Measurements from ENCODE around the gene MEIS3.
A peak's percentile ranks its signal among the peaks of the same experiment; 100 is the strongest.

The MEIS3 gene

DNA sequence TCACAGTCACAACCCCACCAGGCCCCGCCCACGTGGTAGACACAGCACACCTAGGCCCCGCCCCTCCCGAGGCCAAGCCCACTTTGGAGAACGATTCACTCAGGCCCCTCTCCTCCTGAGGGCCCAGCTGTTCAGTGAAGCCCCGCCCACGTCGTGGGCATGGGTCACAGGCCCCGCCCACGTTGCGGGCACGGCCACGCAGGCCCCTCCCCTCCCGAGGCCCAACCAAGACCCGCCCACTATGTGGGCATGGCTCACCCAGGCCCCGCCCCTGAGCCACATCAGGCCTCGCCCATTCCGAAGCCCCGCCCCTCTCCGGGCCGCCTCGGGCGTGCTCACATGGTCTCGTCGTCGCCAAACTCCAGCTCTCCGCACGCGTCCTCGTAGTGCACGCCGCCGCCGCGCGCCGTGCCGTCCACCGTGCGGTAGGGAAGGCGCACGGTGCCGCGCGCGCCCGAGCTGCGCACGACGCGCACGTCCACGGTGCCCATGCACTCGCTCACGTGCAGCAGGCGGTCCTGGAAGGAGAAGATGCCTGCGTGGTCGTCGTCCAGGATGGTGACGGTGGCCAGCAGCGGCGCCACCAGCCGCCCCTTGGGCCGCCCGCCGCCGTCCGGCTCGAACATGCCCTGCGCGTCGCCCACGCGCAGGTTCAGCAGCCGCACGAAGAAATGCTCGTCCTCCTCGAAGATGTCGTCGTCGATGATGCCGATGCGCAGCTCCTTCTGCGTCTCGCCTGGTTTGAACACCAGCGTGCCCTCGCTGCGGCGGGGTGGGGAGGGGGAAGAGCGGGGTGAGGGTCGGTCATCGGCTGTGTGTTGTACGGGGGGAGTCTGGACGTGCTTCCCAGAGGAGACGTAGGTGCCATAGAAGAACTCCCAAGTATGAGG, 28.4 kb upstream of the MEIS3 start:
- H3K4me3 ChIP-seq (ENCODE audit: low read length in 2 of 2), result no peak overlapping the region

DNA sequence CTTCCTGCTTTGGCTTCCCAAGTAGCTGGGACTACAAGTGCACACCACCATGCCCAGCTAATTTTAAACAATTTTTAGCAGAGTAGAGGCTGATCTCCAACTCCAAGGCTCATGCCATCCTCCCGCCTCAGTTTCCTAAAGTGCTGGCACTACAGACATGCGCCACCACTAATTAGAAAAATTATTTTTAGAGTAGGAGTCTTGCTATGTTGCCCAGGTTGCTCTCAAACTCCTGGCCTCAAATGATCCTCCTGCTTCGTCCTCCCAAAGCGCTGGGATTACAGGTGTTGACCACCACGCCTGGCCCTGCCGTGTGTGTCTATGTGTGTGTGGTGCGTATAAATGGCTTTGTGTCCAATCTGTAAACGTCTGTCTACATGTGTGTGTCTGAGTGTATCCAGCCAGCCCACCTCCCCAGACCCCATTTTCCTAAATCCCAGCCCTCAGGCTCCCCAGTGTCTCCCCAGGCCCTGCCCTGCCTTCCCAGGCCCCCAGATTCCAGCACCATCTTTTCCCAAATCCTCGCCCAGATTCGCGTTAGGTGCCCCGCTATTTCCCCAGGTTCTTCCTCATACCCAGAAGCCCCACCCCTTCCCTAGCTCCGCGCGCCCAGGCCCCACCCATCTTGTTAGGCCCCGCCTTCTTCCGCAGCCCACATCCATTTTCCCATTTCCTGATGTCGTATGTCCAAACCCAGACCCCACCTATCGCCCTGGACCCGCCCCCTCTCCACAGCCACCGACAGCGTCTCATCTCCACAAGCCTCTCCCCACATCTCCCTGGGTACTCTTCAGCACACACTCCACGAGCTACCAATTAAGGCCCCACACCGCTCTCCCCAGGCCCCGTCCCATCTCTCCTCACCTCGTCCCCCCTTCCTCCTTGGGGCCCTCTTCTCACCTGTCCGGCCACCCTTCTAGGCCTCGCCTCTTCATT, 27.5 kb upstream of the MEIS3 start:
- Histone ChIP-seq H3K27ac (ENCODE audit: low read depth in 2 of 2, low read length in 2 of 2) (no peak overlapping the region), H3K27me3 (ENCODE audit: control insufficient read depth in 2 of 2, insufficient read depth in 2 of 2, low read length in 2 of 2) (peaks cover 46 to 50% of the 10 kb centered on the region in 2 donors), H3K9me3 (ENCODE audit: control insufficient read depth in 2 of 2, low read length in 2 of 2) (no peaks in the 10 kb centered on the region), H3K4me1 (ENCODE audit: control insufficient read depth in 2 of 2, insufficient read depth in 2 of 2, low read length in 2 of 2) (peaks cover 0 to 3% of the 10 kb centered on the region in 2 donors), H3K4me3 (ENCODE audit: low read length in 2 of 2) (no peak overlapping the region), H3K9ac (ENCODE audit: low read depth in 1 of 2, low read length in 2 of 2) (no peak overlapping the region), H3K36me3 (ENCODE audit: control insufficient read depth in 2 of 2, insufficient read depth in 2 of 2, low read length in 2 of 2) (no peaks in the 10 kb centered on the region)

More for the DNA sequence above, 28.4 kb upstream of the MEIS3 start:
- Histone ChIP-seq H3K9ac (ENCODE audit: low read depth in 1 of 2, low read length in 2 of 2) (no peak overlapping the region), H3K27me3 (ENCODE audit: control insufficient read depth in 2 of 2, insufficient read depth in 2 of 2, low read length in 2 of 2) (peaks cover 43 to 49% of the 10 kb centered on the region in 2 donors), H3K9me3 (ENCODE audit: control insufficient read depth in 2 of 2, low read length in 2 of 2) (no peaks in the 10 kb centered on the region), H3K36me3 (ENCODE audit: control insufficient read depth in 2 of 2, insufficient read depth in 2 of 2, low read length in 2 of 2) (no peaks in the 10 kb centered on the region), H3K27ac (ENCODE audit: low read depth in 2 of 2, low read length in 2 of 2) (no peak overlapping the region), H3K4me1 (ENCODE audit: control insufficient read depth in 2 of 2, insufficient read depth in 2 of 2, low read length in 2 of 2) (peaks cover 0 to 3% of the 10 kb centered on the region in 2 donors)

DNA sequence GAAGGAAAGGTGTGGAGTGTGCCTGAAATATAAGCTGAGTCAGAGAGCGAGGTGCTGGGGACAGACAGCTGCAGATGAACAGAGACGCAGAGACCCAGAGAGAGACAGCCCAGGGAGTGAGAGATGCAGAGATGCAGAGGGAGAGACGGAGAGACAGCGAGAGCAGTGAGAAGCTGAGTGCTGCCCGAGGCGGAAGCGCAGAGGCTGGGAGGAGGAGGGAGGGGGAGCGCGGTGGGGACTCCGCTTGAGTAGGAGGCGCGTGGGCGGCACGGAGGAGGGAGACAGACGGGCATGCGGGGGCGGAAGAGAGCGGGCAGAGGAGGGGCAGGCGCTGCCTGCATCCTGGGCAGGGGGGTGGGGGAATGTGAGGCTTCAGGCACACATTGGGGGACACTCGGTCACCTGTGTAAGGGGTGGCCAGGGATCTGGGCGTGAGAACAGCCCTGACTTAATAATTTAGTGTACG, 26.6 kb upstream of the MEIS3 start:
- peak overlapping the region in 1 of 2 donors; percentile 48 for H3K4me3 ChIP-seq (ENCODE audit: low read length in 2 of 2)

DNA sequence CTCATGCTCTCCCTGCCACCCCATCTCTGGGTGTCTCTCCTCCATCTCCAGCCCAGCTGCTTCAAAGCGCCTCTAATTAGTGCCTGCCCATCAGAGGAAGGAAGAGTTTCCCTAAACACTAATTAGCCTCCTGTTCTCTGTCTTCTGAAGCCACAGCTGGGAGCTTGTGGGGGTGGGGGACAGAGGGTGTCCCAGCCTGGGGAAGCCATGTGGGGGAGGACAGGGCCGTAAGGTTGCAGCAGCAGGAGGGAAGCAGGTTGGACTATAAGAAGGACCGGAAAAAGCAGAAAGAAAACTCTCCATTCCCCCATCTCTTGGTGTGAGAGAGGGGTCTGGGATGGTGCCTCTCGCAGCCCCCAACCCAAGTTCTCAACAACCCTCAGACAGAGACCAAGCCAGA, 26.2 kb upstream of the MEIS3 start:
- Histone ChIP-seq H3K36me3 (ENCODE audit: control insufficient read depth in 2 of 2, insufficient read depth in 2 of 2, low read length in 2 of 2) (no peaks in the 10 kb centered on the region), H3K27ac (ENCODE audit: low read depth in 2 of 2, low read length in 2 of 2) (no peak overlapping the region), H3K4me1 (ENCODE audit: control insufficient read depth in 2 of 2, insufficient read depth in 2 of 2, low read length in 2 of 2) (peaks cover 0 to 3% of the 10 kb centered on the region in 2 donors), H3K27me3 (ENCODE audit: control insufficient read depth in 2 of 2, insufficient read depth in 2 of 2, low read length in 2 of 2) (peaks cover 44 to 50% of the 10 kb centered on the region in 2 donors), H3K9ac (ENCODE audit: low read depth in 1 of 2, low read length in 2 of 2) (no peak overlapping the region), H3K9me3 (ENCODE audit: control insufficient read depth in 2 of 2, low read length in 2 of 2) (no peaks in the 10 kb centered on the region), H3K4me3 (ENCODE audit: low read length in 2 of 2) (peak overlapping the region in 1 of 2 donors; percentile 48)

More for the DNA sequence above, 26.6 kb upstream of the MEIS3 start:
- no peak overlapping the region for H3K9ac ChIP-seq (ENCODE audit: low read depth in 1 of 2, low read length in 2 of 2)
- H3K36me3 ChIP-seq (ENCODE audit: control insufficient read depth in 2 of 2, insufficient read depth in 2 of 2, low read length in 2 of 2), result no peaks in the 10 kb centered on the region
- H3K27ac ChIP-seq (ENCODE audit: low read depth in 2 of 2, low read length in 2 of 2), result no peak overlapping the region
- H3K4me1 ChIP-seq (ENCODE audit: control insufficient read depth in 2 of 2, insufficient read depth in 2 of 2, low read length in 2 of 2), result peaks cover 0 to 3% of the 10 kb centered on the region in 2 donors
- H3K9me3 ChIP-seq (ENCODE audit: control insufficient read depth in 2 of 2, low read length in 2 of 2), result no peaks in the 10 kb centered on the region
- H3K27me3 ChIP-seq (ENCODE audit: control insufficient read depth in 2 of 2, insufficient read depth in 2 of 2, low read length in 2 of 2), result peaks cover 46 to 50% of the 10 kb centered on the region in 2 donors

DNA sequence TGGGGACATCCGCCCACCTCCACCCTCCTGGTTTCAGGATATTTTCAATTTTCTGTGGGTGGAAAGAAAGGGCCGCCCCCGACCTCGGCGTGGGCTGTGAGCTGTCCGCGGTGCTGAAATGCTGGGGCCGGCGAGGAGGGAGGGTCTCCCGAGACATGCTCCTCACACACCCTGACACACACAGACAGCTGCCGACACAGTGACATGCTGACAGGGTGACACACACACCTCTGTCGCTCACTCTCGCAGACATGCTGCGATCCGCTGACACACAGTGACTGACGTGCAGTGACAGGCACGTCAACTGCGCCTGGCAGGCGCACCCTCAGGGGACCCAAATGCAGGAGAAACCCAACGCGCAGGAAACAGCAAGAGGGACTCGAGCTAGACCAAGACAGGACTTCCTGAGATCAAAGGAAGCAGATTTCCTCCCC, 25.1 kb upstream of the MEIS3 start:
- Histone ChIP-seq H3K27me3 (ENCODE audit: control insufficient read depth in 2 of 2, insufficient read depth in 2 of 2, low read length in 2 of 2) (peaks cover 38 to 50% of the 10 kb centered on the region in 2 donors), H3K27ac (ENCODE audit: low read depth in 2 of 2, low read length in 2 of 2) (no peak overlapping the region), H3K36me3 (ENCODE audit: control insufficient read depth in 2 of 2, insufficient read depth in 2 of 2, low read length in 2 of 2) (no peaks in the 10 kb centered on the region), H3K9ac (ENCODE audit: low read depth in 1 of 2, low read length in 2 of 2) (no peak overlapping the region), H3K9me3 (ENCODE audit: control insufficient read depth in 2 of 2, low read length in 2 of 2) (no peaks in the 10 kb centered on the region), H3K4me3 (ENCODE audit: low read length in 2 of 2) (no peak overlapping the region), H3K4me1 (ENCODE audit: control insufficient read depth in 2 of 2, insufficient read depth in 2 of 2, low read length in 2 of 2) (peaks cover 0 to 3% of the 10 kb centered on the region in 2 donors)

DNA sequence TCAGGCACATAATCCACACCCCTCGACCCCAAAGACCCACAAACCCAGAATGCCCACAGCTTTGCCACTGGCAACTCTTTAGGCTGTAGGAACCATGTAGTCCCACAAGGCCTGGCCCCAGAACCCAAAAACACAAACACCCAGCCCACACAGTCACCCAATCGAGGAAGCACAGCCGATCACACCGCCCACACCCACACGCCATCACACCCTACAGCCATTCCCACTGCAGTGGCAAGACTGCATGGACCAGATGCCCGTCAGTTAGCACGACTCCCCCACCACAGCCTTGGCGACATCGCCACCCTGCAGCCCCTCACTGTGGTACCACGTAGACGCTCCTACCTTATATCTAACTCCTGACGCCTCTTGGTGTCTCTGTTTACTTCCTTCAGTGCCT, 24.0 kb upstream of the MEIS3 start:
- peaks cover 0 to 3% of the 10 kb centered on the region in 2 donors for H3K4me1 ChIP-seq (ENCODE audit: control insufficient read depth in 2 of 2, insufficient read depth in 2 of 2, low read length in 2 of 2)
- no peak overlapping the region for H3K9ac ChIP-seq (ENCODE audit: low read depth in 1 of 2, low read length in 2 of 2)
- H3K27ac ChIP-seq (ENCODE audit: low read depth in 2 of 2, low read length in 2 of 2), result no peak overlapping the region
- no peaks in the 10 kb centered on the region for H3K9me3 ChIP-seq (ENCODE audit: control insufficient read depth in 2 of 2, low read length in 2 of 2)
- peaks cover 31 to 41% of the 10 kb centered on the region in 2 donors for H3K27me3 ChIP-seq (ENCODE audit: control insufficient read depth in 2 of 2, insufficient read depth in 2 of 2, low read length in 2 of 2)
- H3K36me3 ChIP-seq (ENCODE audit: control insufficient read depth in 2 of 2, insufficient read depth in 2 of 2, low read length in 2 of 2), result no peaks in the 10 kb centered on the region
- no peak overlapping the region for H3K4me3 ChIP-seq (ENCODE audit: low read length in 2 of 2)

DNA sequence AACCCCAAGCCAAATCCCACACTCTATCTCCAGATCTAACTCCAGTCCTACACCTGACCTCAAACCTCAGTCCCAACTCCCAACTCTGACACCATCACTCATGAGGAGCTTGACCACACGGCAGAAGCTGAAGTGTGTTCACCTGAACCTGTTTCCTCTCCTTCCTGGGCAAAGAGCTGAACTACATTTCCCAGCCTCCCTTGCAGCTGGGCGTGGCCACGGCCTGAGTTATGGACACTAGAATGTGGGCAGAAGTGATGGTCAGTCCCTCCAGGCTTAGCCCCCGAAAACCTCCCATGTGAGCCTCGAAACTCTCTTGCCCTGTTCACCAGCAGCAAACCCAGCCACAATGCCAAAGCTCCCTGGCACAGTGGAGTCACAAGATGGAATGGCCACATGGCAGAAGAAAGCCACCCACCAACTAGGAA, 19.5 kb upstream of the MEIS3 start:
- H3K36me3 ChIP-seq (ENCODE audit: control insufficient read depth in 2 of 2, insufficient read depth in 2 of 2, low read length in 2 of 2), result no peaks in the 10 kb centered on the region
- H3K4me1 ChIP-seq (ENCODE audit: control insufficient read depth in 2 of 2, insufficient read depth in 2 of 2, low read length in 2 of 2), result no peaks in the 10 kb centered on the region
- H3K4me3 ChIP-seq (ENCODE audit: low read length in 2 of 2), result no peak overlapping the region
- H3K27ac ChIP-seq (ENCODE audit: low read depth in 2 of 2, low read length in 2 of 2), result no peak overlapping the region
- no peaks in the 10 kb centered on the region for H3K9me3 ChIP-seq (ENCODE audit: control insufficient read depth in 2 of 2, low read length in 2 of 2)
- peaks cover 13 to 19% of the 10 kb centered on the region in 2 donors for H3K27me3 ChIP-seq (ENCODE audit: control insufficient read depth in 2 of 2, insufficient read depth in 2 of 2, low read length in 2 of 2)
- H3K9ac ChIP-seq (ENCODE audit: low read depth in 1 of 2, low read length in 2 of 2), result no peak overlapping the region

DNA sequence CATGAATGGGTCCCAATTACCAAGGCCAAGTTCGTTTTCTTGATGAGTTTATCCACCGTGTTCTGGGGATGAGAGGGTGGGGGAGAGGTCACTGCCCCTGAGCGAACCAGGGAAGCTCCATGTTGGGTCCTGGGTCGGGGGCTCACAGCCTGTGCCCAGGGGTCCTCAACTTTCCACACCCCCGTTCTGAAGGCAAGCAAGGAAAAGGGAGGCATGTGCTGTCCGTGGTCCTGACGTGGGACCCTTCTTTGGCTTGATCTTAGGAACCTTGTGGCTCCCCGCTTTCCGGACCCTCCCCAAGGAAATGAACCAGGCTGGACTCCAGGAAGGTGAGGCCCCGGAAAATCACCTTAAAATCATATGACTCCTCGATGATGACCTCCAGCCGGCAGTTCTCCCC, 18.2 kb upstream of the MEIS3 start:
- Histone ChIP-seq H3K27ac (ENCODE audit: low read depth in 2 of 2, low read length in 2 of 2) (no peak overlapping the region), H3K9ac (ENCODE audit: low read depth in 1 of 2, low read length in 2 of 2) (no peak overlapping the region), H3K4me3 (ENCODE audit: low read length in 2 of 2) (no peak overlapping the region), H3K36me3 (ENCODE audit: control insufficient read depth in 2 of 2, insufficient read depth in 2 of 2, low read length in 2 of 2) (no peaks in the 10 kb centered on the region), H3K4me1 (ENCODE audit: control insufficient read depth in 2 of 2, insufficient read depth in 2 of 2, low read length in 2 of 2) (no peaks in the 10 kb centered on the region), H3K9me3 (ENCODE audit: control insufficient read depth in 2 of 2, low read length in 2 of 2) (no peaks in the 10 kb centered on the region), H3K27me3 (ENCODE audit: control insufficient read depth in 2 of 2, insufficient read depth in 2 of 2, low read length in 2 of 2) (peaks cover 5 to 9% of the 10 kb centered on the region in 2 donors)

DNA sequence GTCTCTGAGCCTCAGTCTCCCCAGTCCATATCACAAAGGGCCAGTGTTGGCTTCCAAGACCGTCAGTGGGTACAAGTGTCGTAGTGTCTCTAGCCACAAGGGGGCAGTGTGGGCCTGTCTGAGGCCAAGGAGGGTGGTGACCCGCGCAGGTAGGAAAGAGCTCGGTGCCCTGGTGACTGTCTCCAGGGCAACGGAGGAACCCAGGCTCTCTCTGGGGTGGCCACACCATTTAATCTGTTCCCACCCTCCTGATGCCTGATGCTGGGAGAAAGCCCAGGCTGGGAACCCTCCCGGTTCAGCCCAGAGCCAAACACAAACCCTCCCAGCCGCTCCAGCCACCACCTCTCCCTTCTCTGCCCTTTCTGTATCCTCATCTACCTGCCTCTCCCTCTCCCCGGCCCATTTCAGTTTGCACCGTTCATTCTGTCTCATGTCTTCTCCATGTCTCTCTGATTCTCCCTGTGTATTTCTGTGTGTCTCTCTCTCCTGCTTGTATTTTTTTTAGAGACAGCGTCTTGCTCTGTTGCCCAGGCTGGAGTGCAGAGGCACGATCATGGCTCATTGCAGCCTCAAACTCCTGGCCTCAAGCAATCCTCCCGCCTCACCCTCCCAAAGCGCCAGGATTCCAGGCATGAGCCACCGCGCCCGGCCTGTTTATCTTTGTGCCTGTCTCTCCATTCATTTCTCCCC, 17.5 kb upstream of the MEIS3 start:
- Histone ChIP-seq H3K4me1 (ENCODE audit: control insufficient read depth in 2 of 2, insufficient read depth in 2 of 2, low read length in 2 of 2) (no peaks in the 10 kb centered on the region), H3K9ac (ENCODE audit: low read depth in 1 of 2, low read length in 2 of 2) (no peak overlapping the region), H3K36me3 (ENCODE audit: control insufficient read depth in 2 of 2, insufficient read depth in 2 of 2, low read length in 2 of 2) (no peaks in the 10 kb centered on the region), H3K27me3 (ENCODE audit: control insufficient read depth in 2 of 2, insufficient read depth in 2 of 2, low read length in 2 of 2) (peaks cover 8 to 10% of the 10 kb centered on the region in 2 donors), H3K4me3 (ENCODE audit: low read length in 2 of 2) (no peak overlapping the region), H3K9me3 (ENCODE audit: control insufficient read depth in 2 of 2, low read length in 2 of 2) (no peaks in the 10 kb centered on the region), H3K27ac (ENCODE audit: low read depth in 2 of 2, low read length in 2 of 2) (no peak overlapping the region)

Measured in mucosa of rectum (tissue), 2 donors.